ENCODE data around the gene SPTAN1.
"Not testable (repeated sequence)": the region's sequence is repeated elsewhere in the genome, so short reads cannot be mapped to it uniquely, and the experiment has no call there.

SPTAN1 gene

GRCh38 chr9:128552744-128553440 is 505 bp downstream of the SPTAN1 start:
- DNase-seq (ENCODE audit: low spot score), result peak; percentile 63

- DNase-seq (ENCODE audit: low spot score), result peak; percentile 36
Observed at GRCh38 chr9:128553728-128554127, 1.3 kb downstream of the SPTAN1 start.

GRCh38 chr9:128554155-128554862 is 1.9 kb downstream of the SPTAN1 start:
- DNase-seq (ENCODE audit: low spot score), result peak; percentile 63

- peak; percentile 60 for DNase-seq (ENCODE audit: low spot score)
Observed at GRCh38 chr9:128555180-128555721, 2.9 kb downstream of the SPTAN1 start.

- DNase-seq (ENCODE audit: low spot score), result no peak
Observed at GRCh38 chr9:128556276-128556675, 3.9 kb downstream of the SPTAN1 start.

- DNase-seq (ENCODE audit: low spot score), result no peak
Observed at GRCh38 chr9:128556926-128557634, 4.7 kb downstream of the SPTAN1 start.

- peak; percentile 93 for DNase-seq (ENCODE audit: low spot score)
Observed at GRCh38 chr9:128558431-128559310, 6.3 kb downstream of the SPTAN1 start.

- no peak for DNase-seq (ENCODE audit: low spot score)
Observed at GRCh38 chr9:128565578-128565977, 13.2 kb downstream of the SPTAN1 start.

GRCh38 chr9:128568470-128569078 is 16.2 kb downstream of the SPTAN1 start:
- no peak for DNase-seq (ENCODE audit: low spot score)

- DNase-seq (ENCODE audit: low spot score), result no peak
Observed at GRCh38 chr9:128575469-128575868, 23.1 kb downstream of the SPTAN1 start.

GRCh38 chr9:128575916-128576315 is 23.5 kb downstream of the SPTAN1 start:
- no peak for DNase-seq (ENCODE audit: low spot score)

- no peak for DNase-seq (ENCODE audit: low spot score)
Observed at GRCh38 chr9:128577206-128577605, 24.8 kb downstream of the SPTAN1 start.

GRCh38 chr9:128579194-128579593 is 26.8 kb downstream of the SPTAN1 start:
- DNase-seq (ENCODE audit: low spot score), result no peak

GRCh38 chr9:128580731-128581130 is 28.3 kb downstream of the SPTAN1 start:
- no peak for DNase-seq (ENCODE audit: low spot score)

GRCh38 chr9:128585155-128585554 is 32.8 kb downstream of the SPTAN1 start:
- DNase-seq (ENCODE audit: low spot score), result not testable (repeated sequence)

- not testable (repeated sequence) for DNase-seq (ENCODE audit: low spot score)
Observed at GRCh38 chr9:128586934-128587333, 34.5 kb downstream of the SPTAN1 start.

GRCh38 chr9:128587453-128587852 is 35.1 kb downstream of the SPTAN1 start:
- no peak for DNase-seq (ENCODE audit: low spot score)

- DNase-seq (ENCODE audit: low spot score), result no peak
Observed at GRCh38 chr9:128588581-128589233, 36.3 kb downstream of the SPTAN1 start.

GRCh38 chr9:128593039-128593438 is 40.7 kb downstream of the SPTAN1 start:
- DNase-seq (ENCODE audit: low spot score), result no peak

- DNase-seq (ENCODE audit: low spot score), result no peak
Observed at GRCh38 chr9:128593856-128594255, 41.5 kb downstream of the SPTAN1 start.

- no peak for DNase-seq (ENCODE audit: low spot score)
Observed at GRCh38 chr9:128595471-128595870, 43.1 kb downstream of the SPTAN1 start.

Measured in cerebellar cortex (tissue), 1 donor.